ENCODE measurements around the gene PGBD5.

The PGBD5 gene

DNA sequence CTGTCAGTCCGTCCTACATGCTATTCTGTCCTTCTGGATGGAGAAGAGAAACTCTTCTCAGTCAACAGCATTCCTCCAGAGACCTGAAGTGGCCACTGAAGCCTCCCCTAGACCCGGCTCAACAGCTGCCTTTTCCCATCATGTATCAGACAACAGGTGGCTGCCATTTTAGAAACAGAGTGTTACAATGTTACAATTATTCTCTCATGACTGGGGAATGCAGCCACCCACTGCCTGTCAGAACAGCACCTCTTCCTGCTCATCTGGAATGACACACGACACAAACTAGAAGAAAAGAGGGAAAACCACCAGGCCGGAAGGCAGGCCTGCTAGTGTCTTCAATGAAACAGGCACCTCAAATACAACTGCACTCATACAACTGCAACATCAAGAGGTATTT is 105.3 kb downstream of the PGBD5 start:
- DNase-seq: no peak

DNA sequence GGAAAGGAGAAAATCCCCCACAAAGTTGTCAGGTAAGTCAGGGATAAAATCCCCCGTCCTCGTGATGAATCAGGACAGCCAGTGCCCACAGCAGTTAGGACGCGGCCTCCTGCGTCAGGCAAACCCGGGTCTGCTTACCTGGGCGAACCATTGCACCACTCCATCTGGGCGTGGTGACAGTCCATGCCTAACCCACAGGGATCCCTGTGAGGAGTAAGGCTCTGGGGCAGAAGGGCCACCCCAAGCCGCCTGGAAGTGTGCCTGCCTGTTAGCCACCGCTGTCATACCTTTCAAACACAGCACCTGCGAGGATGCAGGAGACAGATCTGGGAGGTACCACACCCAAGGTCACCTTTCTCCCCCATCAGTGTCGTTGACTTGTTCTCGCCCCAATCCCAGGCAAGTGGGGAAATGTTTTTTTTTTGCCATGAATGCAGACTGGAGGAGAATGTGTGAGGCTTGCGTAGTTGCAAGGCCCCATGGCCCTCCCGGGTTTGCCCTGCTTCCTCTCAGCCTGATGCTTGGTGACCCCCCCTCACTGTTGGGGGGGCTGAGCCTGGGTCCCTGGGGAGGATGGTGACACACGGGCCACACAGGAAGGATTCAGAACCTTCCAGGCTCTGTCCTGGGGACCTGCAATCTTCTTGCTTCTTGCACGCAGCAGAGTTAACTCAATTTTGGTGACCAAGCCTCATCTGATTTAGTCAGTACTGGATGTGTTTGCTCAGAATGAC is 107.0 kb downstream of the PGBD5 start:
- DNase-seq: no peak

DNA sequence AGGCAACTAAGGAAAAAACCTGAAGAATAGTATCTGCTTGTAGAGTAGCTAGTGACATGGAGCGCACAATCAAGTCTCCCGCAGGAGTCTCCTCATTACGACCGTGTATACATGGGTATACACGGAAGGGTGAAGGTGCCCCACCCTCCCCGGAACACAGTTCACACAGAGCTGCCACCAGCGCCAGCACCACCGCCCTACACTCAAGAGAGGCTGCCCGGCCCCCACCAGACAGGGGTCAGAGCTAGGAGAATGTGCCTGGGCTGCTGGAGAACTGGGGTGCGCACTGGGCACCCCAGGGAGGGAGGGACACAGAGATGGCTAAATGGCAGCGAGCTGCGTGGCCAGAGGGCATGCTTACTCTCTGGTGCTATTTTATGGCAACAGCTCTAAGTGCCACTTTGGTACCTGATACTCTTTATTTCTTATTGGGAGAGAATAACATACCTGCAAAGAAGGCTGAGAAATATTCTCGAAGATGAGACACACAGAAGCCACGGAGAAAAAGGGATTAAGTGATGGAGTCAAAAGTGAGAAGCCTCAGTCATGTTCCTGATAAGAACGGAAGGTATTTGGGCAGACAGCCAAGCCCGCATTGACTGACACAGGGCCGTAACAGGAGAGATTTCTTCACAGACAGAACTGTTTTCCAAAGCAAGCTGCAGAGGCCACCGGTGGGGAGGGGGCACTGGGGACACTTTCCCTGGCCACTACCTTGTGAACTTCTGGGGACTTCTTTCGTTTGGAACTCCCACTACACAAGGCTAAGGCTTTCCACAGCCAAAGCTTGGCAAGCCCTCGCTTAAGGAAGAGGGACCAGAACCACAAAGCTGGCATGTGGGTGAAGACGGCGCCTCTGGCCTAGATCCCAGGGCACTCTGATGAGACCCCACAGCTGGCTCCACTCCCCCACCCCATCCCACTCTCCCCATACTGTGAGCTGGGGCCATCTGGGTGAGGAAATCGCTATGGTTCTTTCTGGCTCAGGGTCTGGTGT is 108.0 kb downstream of the PGBD5 start:
- no peak for DNase-seq

DNA sequence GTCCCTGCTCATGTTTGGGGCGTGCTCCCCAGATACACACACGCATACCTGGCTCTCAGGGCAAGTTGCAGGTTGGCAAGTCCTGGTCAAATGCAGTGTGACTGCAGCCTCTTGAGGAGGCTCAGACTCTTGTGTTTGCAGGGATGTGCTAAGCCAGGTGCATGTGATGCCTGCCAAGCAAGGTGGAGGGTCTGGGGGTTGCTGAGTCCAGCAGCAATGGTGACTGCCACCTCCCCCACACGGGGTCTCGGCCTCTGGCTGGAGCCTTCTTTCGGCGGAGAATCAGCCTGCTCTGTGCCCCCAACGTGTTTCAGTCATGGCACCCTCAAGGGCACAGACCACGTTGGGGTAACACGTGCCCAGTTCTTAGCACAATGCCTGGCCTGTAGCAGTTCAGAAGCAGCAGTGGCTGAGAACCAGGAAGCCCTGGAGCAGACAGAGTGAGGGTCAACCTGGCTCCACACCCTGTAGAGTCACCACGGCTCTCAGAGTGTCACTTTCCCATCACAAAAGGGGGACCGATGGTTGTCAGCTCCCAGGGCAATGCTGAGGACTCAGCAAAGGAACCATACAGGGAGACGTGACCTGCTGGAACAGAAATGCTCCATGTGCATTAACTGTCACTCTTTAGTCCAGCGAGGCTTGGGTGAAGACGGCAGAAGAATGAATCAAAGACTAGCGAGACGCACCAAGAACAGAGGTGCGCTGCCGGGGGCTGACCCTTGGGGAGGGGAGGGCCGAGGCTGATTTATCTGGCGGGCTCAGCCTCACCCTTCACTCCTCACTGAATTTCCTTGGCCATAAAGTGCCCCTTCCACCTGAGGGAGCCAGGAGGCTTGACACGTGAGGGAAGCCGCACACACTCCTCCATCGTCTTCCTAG is 109.0 kb downstream of the PGBD5 start:
- DNase-seq: no peak

GRCh38 chr1:230315099-230315498 is 111.0 kb downstream of the PGBD5 start:
- DNase-seq: no peak

DNA sequence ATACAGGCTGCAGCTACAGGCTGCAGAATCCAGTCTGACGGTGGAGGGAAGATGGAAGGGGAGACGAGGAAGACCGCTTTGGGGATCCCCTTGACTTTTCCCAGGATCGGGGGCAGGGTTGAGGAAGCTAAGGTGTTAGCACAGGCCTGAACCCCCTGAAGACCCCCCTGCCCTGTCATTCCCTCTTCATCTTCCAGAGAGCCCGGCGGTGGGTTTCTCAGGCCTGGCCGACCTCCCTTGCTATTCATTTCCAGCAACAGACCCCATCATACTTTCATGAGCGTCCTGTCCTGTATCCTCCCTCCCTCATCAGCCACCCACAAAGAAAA is 112.0 kb downstream of the PGBD5 start:
- DNase-seq: no peak

DNA sequence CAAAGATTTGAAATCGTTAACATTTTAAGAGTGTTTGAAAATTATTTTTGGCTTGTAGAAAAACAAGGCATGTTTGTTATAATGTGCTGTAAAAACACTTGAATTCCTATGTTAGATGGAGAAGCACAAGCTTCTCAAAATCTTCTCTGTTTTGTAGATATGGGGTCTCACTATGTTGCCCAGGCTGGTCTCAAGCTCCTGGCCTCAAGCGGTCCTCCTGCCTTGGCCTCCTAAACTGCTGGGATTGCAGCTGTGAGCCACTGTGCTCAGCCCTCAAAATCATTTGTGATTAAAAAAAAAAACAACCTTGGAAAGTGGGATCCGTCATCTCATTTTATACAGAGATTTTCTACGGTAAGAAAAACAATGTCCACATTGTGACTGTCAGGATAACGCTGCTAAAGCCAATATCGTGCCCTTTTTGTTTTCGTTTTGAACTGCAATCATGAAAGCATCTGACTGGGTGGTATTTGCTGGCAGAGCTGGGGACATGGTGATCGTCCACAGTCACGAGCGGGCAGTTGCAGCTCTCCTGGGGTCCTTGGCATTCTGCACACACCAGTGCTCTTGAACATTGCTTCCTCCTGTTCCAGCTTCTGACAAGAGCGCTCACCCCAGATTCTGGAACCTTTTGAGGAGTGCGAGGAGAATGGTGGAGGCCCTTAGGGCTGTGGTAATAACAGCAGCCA is 112.5 kb downstream of the PGBD5 start:
- DNase-seq: no peak

DNA sequence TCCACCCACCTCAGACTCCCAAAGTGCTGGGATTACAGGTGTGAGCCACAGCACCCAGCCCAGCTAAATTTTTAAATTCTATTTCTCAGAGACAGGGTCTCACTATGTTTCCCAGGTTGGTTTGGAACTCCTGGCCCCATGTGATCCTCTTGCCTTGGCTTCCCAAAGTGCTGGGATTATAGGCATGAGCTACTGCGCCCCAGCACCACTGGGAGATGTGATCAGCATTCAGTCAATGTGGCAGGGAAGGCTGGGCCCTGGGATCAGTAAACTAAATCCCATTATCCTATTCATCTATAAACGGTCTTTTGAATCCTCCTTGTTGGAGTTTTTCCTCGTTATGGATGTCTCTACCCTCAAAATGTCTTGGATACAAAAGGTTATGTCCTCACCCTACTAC is 113.5 kb downstream of the PGBD5 start:
- no peak for DNase-seq

DNA sequence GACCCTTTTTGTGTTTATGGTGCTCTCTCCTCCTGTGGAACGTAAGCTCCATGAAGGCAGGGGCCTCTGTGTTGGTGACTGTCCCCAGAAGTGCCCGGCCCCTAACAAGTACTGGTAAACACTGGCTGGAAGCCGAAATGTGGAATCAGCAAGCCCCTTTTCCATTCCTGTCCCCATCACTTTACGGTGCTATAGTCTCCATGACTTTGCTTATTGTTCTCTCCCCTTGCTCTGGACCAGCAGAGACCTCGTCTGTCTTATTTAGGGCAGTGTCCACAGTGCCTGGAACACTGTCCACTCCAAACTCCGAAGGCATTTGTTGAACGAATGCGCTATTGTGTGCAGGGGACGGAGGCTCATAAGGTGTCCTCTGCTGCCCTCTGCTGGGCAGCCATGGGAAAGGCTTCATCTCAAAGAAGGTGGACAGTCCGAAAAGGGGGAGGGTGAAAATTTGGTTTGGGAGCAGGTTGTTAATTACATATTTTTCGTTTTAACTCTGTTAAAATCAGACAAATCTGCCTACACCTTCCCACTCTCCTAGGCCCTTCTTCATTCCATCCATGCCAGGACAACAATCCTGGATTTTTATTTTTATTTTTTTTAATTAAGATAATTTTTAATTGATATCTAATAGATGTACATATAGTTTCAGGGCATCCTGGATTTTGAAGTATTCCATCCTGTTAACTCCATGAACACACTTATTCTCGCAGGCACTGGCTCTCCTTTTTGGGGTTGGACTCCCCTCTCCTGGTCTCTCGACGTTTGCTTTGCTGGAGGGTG is 115.6 kb downstream of the PGBD5 start:
- DNase-seq: peak; percentile 68

DNA sequence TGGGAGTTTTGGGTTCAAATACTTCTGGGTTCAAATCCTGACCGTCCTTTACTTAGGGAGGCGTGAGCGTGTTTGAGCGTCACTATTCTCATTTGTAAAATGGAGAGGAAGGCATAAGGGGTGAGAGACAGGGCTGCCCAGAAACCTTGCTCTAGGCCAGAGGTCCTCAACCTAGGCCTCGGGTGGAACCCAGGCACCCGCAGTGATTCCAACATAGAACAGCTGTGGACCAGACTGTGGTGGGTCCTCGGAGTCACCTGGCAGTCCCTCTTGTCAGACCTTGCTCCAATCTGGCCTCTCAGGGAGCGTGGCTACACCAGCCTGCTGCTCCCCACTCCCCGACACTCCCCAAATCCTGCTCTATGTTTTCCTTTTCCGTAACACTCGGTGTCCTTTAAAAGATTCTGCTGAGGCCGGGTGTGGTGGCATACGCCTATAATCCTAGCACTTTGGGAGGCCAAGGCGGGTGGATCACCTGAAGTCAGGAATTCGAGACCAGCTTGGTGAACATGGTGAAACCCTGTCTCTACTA is 116.4 kb downstream of the PGBD5 start:
- DNase-seq: no peak

DNA sequence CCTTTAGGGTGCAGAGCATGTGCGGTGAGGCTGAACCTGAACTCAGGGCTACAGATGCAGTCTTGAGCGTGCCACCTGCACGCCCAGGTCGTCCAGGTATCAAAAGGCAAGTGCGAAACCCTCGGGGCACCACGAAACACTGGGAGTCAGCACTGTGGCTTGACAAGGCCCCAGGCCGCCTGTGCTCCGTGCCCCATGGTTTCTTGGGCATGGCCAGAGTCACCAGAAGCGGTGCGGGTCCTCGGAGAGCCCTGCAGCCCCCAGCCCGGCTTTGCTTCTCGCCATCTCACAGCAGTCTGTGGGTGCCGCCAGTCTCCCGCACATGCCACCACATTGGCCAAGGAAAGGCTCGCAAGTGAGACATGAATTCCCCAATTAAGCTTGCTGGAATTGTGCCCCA is 117.3 kb downstream of the PGBD5 start:
- no peak for DNase-seq

GRCh38 chr1:230308039-230308438 is 118.1 kb downstream of the PGBD5 start:
- no peak for DNase-seq

- no peak for DNase-seq
These were observed 118.9 kb downstream of the PGBD5 start for GRCh38 chr1:230307213-230307612.

GRCh38 chr1:230306169-230306568 is 120.0 kb downstream of the PGBD5 start:
- DNase-seq: no peak

GRCh38 chr1:230303822-230304221 is 122.3 kb downstream of the PGBD5 start:
- DNase-seq: no peak

DNA sequence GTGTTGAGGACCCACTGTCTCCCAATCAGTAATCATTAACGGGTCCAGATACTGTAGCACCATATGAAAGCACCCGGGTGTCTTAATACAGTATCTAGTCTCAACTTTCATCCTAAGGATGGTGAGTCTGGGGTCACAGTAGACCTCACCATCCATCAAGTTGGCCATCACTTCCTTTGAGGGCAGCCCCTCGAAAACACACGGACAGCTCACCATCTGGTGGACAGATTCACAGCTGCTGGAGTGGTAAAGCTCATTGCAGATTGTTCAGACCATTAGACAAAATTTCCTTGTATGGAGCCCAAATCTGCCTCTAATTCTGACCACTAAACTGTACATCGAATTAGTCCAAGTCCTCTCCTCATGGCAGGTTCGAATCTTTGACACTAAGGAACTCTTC is 123.1 kb downstream of the PGBD5 start:
- no peak for DNase-seq

DNA sequence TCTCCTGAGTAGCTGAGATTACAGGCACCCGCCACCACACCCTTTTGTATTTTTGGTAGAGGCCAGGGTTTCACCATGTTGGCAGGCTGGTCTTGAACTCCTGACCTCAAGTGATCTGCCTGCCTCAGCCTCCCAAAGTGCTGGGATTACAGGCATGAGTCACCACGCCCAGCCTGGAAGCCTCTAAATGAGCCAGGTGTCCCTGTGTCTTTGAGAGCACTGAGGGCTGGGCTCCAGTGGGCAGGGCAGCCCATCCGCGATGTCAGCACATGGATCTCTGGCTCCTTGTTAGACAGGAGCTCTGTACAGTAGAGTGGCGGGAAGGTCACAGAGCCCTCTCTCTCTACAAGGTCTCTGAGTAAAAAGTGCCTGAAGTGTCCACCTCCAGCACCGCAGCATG is 124.3 kb downstream of the PGBD5 start:
- DNase-seq: no peak

GRCh38 chr1:230301322-230301721 is 124.8 kb downstream of the PGBD5 start:
- no peak for DNase-seq

GRCh38 chr1:230300322-230301301 is 125.5 kb downstream of the PGBD5 start:
- no peak for DNase-seq

Measured in activated T-cell treated with anti-CD3 and anti-CD28 coated beads, Interleukin-2, amount 50 U/mL, for 1 hour (primary cell).